AG04450 (cell line): ENCODE measurements around the gene TTC39A. TPM values are rescaled to one million over a fixed set of nuclear protein-coding genes. Genes with fewer than 3 reads are reported as not detected.

Experiments used
- CTCF ChIA-PET: fragments of 300-600, 350-600 bp; formaldehyde crosslinking; extraction: SDS; loops from one replicate; lab custom pipeline; 2022; ENCODE audit warnings: antibody characterized with exemption, inconsistent platforms; lab: Charles Lee
- POLR2A ChIA-PET: fragments of 350-600 bp; formaldehyde crosslinking; extraction: SDS; loops from one replicate; lab custom pipeline; 2021; ENCODE audit warnings: antibody characterized with exemption, inconsistent platforms; lab: Yijun Ruan, JAX
- DNase-seq: peaks from one replicate; pipeline ENCODE4 v3.0.0-alpha.2; 2011; ENCODE audit warnings: low read depth, low spot score
- H3K27ac ChIP-seq: one replicate; pipeline ENCODE4 v1.5.1; 2012; ENCODE audit warnings: low read depth, low read length, control low read depth
- H3K27me3 ChIP-seq: one replicate; pipeline ENCODE4 v1.6.0; 2012; ENCODE audit warnings: low read length; ENCODE audit not compliant: control insufficient read depth, insufficient read depth
- H3K4me3 ChIP-seq: 2 replicates; pipeline ENCODE4 v1.5.1; 2011; ENCODE audit warnings: mild to moderate bottlenecking, low read depth, low read length, control low read depth
- H3K9me3 ChIP-seq: 2 replicates; pipeline ENCODE4 v1.5.1; 2012; ENCODE audit warnings: low read length; ENCODE audit not compliant: control insufficient read depth, insufficient read depth
- CTCF ChIP-seq: IDR thresholded peaks from 2 replicates; pipeline ENCODE4 v1.5.1; 2011; ENCODE audit warnings: low read depth, low read length, control low read depth, inconsistent platforms
- polyA plus RNA-seq: library from polyadenylated mRNA; depleted of rRNA; stranded (reverse); fragments of >200 nt; gene quantifications from 2 replicates; pipeline ENCODE4 v1.2.3, GENCODE V29; 2011

Gene TTC39A
- polyA plus RNA-seq, 1 experiment, result 0.21 TPM

- ChIA-PET CTCF (interaction anchor here (0.6 to 1.0 kb wide), 2 partner anchors 54 to 190 kb away, joined by 4 to 7 read pairs; no protein-coding TSS in a partner anchor), POLR2A (interaction anchor here (0.8 kb wide), 1 partner anchor 109 kb away, joined by 4 read pairs; the partner anchor contains the start of gene RNF11)
- H3K27ac ChIP-seq, result no peak overlapping the region
- no peak for DNase-seq
- H3K4me3 ChIP-seq, result no peak overlapping the region
- H3K9me3 ChIP-seq, result no peaks in the 10 kb centered on the region
- peaks cover 27% of the 10 kb centered on the region for H3K27me3 ChIP-seq
- TF ChIP-seq CTCF, result no peak
Observed at GRCh38 chr1:51344602-51345299, 14.4 kb upstream of the TTC39A start.

GRCh38 chr1:51344276-51344601 lies 13.9 kb upstream of the TTC39A start:
- Histone ChIP-seq H3K4me3 (no peak overlapping the region), H3K27me3 (peaks cover 27% of the 10 kb centered on the region), H3K9me3 (no peaks in the 10 kb centered on the region), H3K27ac (no peak overlapping the region)
- TF ChIP-seq CTCF, result no peak
- POLR2A ChIA-PET, result no interaction called here
- DNase-seq, result no peak
- CTCF ChIA-PET, result no interaction called here

- Histone ChIP-seq H3K9me3 (no peaks in the 10 kb centered on the region), H3K27ac (no peak overlapping the region), H3K4me3 (no peak overlapping the region), H3K27me3 (peaks cover 27% of the 10 kb centered on the region)
- ChIA-PET CTCF (no interaction called here), POLR2A (no interaction called here)
- DNase-seq, result no peak
- no peak for TF ChIP-seq CTCF
Observed at GRCh38 chr1:51343624-51344023, 13.3 kb upstream of the TTC39A start.

- Histone ChIP-seq H3K27ac (no peak overlapping the region), H3K9me3 (no peaks in the 10 kb centered on the region), H3K27me3 (peaks cover 27% of the 10 kb centered on the region), H3K4me3 (no peak overlapping the region)
- no peak for TF ChIP-seq CTCF
- no peak for DNase-seq
- ChIA-PET CTCF (no interaction called here), POLR2A (no interaction called here)
Observed at GRCh38 chr1:51342591-51343206, 12.3 kb upstream of the TTC39A start.

GRCh38 chr1:51341876-51342496 lies 11.6 kb upstream of the TTC39A start:
- CTCF ChIA-PET, result no interaction called here
- POLR2A ChIA-PET, result no interaction called here
- Histone ChIP-seq H3K27ac (no peak overlapping the region), H3K4me3 (no peak overlapping the region), H3K9me3 (no peaks in the 10 kb centered on the region), H3K27me3 (peaks cover 27% of the 10 kb centered on the region)
- DNase-seq, result no peak
- TF ChIP-seq CTCF, result no peak
